ENCODE measurements around the gene DDX31. TPM values are rescaled to one million over a fixed set of nuclear protein-coding genes. Genes with fewer than 3 reads are reported as not detected.

The DDX31 gene
- total and polyA plus RNA-seq, 9 of the 15 experiments (the other 6 are each of a cell fraction or from before 2014, with no cell fraction given): 11.9 to 24.6 (median 22.2) TPM

GRCh38 chr9:132708239-132708638, 38.5 kb upstream of the DDX31 start (continued):
- TF ChIP-seq REST (IDR thresholded peaks at IDR 0.05; ENCODE audit: borderline replicate concordance) (no peak), REST (CRISPR knock-in tag; IDR thresholded peaks at IDR 0.05; ENCODE audit: low read depth) (no peak), CXXC5 (CRISPR knock-in tag; IDR thresholded peaks at IDR 0.05) (no peak), ZBTB43 (CRISPR knock-in tag; IDR thresholded peaks at IDR 0.05) (no peak), XRCC4 (IDR thresholded peaks at IDR 0.05; ENCODE audit: extremely low read depth, insufficient read depth, insufficient read length) (no peak), KLF13 (tag; IDR thresholded peaks at IDR 0.05; ENCODE audit: borderline replicate concordance, low read depth) (no peak), ESRRB (CRISPR knock-in tag; IDR thresholded peaks at IDR 0.05; ENCODE audit: borderline replicate concordance) (no peak), ZNF584 (CRISPR knock-in tag; IDR thresholded peaks at IDR 0.05; ENCODE audit: low read depth) (no peak), CREB3L1 (IDR thresholded peaks at IDR 0.05; ENCODE audit: borderline replicate concordance, low read depth) (no peak)
- TF ChIP-seq, protein P1, sequence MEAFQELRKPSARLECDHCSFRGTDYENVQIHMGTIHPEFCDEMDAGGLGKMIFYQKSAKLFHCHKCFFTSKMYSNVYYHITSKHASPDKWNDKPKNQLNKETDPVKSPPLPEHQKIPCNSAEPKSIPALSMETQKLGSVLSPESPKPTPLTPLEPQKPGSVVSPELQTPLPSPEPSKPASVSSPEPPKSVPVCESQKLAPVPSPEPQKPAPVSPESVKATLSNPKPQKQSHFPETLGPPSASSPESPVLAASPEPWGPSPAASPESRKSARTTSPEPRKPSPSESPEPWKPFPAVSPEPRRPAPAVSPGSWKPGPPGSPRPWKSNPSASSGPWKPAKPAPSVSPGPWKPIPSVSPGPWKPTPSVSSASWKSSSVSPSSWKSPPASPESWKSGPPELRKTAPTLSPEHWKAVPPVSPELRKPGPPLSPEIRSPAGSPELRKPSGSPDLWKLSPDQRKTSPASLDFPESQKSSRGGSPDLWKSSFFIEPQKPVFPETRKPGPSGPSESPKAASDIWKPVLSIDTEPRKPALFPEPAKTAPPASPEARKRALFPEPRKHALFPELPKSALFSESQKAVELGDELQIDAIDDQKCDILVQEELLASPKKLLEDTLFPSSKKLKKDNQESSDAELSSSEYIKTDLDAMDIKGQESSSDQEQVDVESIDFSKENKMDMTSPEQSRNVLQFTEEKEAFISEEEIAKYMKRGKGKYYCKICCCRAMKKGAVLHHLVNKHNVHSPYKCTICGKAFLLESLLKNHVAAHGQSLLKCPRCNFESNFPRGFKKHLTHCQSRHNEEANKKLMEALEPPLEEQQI (IDR thresholded peaks at IDR 0.05): no peak
